Measurements from ENCODE around the gene LRRK1.

Gene LRRK1

DNA sequence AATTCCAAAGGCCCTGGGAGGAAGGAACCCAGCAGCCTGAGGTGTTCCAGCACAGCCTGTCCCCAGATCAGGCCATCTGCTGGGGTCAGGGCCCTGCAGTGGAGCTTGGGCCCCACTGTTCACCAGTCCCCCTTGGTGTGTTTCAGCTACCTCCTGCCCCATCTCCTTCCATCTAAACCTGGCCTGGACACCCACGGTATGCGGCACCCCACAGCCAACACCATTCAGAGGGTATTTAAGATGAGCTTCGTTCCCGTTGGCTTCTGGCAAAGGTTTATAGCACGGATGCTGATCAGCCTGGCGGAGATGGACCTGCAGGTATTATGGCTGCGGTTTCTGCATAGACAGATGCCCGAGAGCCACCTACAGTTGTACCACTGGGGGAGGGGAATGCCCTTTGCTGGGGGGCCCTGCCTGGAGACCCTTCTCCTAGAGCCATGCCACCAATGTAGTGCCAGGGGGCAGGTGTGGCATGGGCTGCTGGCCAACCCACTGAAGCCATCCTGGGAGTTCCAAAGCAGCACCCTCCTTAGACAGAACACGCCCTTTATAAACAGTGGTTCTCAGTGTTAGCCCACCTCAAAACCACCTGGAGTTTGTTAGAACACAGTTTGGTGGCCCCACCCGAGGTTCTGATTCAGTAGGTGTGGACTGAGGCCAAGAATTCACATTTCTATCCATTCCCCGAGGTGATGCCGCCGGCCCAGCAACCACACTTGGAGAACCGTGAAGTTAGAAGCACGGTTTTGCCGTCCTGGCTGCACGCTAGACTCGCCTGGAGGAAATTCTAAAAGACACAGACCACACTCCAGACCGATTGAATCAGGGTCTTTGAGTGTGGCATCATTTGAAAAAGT, 126.9 kb downstream of the LRRK1 start:
- no peak for DNase-seq

DNA sequence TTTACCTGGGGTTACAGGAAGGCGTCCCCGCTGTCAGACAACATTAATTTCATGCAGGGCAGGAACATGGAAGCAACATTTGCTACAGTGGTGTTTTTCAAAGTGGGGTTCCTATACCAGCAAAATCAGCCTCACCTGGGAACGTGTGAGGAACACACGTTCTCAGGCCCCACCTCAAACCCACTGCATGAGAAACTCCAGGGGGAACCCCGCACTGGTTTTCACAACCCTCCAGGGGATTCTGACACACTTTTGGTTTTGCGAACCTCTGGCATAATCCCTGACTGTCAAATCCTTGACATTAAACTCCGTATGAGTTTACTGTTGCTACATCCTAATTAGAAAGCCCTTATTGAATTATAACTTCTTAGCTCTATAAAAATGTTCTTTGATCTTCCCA, 127.7 kb downstream of the LRRK1 start:
- DNase-seq = no peak

DNA sequence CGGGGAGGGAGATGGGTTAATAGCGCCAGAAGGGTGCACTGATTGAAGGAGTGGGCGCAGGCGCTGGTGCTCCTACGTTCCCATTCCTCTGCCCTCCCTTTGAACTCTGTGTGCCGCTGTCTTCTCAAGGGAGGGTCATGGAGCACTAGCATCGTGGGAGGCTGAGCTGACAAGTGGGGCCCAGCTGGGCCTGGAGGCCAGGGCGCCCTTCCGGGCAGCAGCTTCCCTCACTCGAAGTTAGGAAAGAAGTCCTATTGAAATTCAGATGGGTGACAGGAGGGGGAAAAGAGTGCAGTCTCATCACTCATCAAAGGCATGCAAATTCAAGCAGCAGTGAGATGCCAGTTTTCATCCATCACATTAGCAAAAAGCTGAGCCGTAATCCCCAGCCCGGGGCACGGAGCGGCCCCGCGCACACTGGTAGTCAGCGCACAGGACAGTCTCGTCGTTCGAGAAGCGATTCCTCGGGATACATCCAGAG, 128.2 kb downstream of the LRRK1 start:
- DNase-seq = no peak

DNA sequence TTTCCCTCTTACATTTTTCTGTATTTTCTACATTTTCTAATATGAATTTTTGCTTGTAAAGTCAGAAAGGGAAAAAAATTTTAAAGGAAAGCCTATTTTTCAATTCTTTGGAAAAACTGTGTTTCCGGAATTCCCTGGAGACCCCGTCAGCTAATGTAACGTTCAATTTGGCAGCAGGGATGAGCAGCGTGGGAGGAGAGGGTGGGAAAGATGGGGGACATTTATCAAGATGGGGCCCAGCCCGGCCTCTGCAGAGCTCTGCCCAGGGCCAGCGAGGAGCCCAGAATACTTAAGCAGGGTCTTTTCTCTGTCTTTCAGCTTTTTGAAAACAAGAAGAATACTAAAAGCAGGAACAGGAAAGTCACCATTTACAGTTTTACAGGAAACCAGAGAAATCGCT, 129.0 kb downstream of the LRRK1 start:
- no peak for DNase-seq

DNA sequence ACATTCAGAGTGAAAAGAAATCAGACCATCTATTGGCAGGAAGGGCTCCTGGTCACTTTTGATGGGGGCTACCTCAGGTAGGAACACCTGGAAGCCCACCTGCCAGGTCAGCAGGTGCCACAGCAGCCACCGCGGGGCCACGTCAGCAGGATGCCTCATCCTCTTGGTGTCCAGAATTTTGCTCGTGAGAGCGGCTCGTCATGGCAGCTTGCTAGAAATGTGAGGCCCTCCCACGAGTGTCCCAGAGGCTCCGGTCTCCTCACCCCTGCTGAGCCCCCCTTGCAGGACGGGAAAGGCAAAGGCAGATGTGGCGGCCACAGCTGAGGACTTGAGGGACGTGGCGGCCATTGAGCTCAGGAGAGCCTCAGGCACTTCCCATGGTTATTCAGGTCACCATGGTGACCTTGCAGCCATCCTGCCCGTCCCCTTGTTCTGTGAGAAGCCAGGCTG, 129.4 kb downstream of the LRRK1 start:
- no peak for DNase-seq

DNA sequence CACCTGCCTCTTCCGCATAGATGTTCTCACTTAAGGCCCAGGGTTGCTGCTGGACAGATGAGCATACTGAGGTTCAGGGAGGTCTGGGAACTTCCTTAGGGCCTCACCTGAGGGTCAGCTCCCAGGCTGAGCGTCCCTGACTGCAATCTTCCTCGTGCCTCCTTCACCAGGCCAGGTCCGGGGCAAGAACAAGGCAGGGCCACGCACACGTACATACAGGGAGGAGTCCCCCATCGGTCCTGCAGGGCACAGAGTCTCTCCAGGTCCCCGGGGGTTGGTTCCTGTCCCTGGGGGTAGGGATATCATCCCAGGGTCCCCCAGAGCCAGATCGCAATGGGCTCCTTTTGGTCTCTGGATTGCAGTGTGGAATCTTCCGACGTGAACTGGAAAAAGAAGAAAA, 130.1 kb downstream of the LRRK1 start:
- no peak for DNase-seq

DNA sequence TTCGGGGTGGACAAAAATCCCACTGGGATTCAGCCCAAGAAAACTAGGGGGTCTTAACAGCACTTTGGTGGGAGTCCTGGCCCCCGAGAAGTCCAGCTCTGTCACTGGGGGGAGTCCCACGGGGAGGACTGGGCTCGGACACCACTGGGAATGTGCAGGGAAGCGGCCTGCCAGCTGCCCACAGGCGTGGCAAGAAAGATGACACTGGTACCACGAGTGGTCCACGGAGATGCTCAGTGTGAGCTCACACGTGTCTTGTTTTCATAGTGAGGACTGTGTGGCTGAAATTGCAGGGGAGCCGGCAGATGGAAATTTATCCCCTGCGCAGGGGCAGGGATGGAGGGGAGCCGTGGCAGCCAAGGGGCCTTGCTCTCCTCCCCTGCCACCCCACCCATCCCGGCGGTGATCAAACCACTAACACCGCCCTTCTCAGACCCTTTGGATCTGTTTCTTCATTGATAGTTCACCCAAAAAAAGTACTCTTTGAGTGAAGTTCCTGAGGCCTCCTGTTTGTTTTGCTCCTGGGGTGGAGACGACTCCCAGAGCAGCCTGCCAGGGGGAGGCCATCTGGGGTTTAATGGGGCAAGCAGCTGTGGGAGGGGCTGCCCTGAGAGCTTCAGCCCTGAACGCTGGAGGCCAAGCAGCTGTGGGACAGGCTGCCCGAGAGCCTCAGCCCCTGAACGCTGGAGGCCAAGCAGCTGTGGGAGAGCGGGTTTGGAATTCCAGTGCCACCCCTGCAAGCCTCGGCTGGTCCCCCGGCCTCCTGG, 130.9 kb downstream of the LRRK1 start:
- no peak for DNase-seq

DNA sequence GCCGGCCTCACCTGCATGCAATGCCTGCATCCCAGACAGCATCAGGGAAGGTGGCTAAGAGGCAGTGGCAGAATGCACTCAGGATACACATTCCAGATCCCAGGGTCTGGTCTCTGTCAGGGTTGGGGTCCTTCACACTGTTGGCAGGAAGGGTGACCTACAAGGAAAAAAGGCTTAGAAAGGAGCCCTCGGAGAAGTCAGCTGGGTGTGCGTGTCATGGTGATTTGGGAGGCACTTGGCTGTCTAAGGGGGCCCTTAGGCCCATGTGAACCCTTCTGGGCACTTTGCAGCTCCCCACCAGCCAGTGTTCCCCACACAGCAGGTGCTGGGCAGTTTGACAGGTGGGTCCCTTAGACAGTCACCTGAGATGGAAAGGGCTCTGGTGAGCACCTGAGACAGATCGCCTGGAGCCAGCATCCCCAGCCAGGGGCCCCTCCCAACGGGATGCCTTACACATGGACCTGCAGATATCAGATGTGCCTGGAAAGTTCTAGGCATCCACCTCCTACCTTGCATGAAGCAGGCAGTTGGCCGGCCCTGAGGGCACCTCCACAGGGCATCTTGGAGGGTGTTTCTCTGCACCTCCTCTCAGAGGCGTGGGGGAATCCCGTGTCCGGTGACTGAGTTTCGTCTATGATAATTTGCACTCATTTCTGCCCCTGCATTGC, 131.6 kb downstream of the LRRK1 start:
- no peak for DNase-seq

DNA sequence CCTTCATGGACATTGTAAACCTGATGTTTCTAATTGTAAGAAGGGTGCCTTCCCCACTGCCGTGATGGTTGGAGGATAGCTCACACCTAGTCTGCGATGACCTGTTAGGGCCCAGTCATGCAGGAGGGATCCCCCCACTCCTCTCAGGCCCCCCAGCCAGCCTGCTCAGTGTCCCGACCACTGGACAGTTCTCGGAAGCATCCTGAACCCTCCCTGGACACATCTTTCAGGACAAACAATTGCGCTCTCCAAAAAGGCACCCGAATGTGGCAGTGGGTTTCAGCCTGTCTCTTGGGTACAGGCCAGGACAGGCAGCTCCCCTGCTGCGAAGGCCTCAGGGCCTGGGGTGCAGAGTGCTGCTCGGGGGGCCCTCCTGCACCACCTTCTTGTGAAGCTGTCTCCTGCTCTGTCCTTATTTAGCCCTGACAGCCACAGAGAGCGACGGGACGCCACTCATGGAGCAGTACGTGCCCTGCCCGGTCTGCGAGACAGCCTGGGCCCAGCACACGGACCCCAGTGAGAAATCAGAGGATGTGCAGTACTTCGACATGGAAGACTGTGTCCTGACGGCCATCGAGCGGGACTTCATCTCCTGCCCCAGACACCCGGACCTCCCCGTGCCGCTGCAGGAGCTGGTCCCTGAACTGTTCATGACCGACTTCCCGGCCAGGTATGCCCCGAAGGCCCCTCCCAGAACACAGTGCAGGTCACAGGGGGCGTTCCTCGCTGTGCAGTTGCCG, 132.3 kb downstream of the LRRK1 start:
- DNase-seq = no peak

DNA sequence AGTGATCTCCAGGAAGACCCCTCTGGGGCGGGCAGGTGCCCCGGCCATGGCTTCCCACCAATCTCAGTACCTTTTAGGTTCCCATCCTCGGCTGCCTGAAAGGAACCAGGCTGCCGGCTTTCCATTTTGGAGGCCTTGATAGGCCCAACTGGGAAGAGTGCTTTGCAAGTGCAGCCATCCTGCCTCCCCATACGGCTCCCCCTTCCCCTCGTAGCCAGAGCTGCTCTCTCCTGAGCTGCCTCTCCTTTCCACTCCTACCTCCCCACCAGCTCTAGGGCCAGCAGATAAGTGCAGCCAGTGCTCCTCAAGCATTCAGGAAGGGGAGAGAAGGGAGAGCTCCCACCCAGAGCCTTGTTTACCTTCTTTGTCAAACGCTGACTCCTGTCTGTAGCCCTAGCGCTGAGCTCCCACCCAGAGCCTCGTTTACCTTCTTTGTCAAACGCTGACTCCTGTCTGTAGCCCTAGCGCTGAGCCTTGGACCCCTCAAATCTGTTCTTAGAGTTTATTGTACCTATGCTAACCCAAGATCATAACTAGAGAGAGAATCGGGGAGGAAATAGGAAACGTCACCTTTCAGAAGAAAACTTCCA, 133.0 kb downstream of the LRRK1 start:
- DNase-seq = no peak

DNA sequence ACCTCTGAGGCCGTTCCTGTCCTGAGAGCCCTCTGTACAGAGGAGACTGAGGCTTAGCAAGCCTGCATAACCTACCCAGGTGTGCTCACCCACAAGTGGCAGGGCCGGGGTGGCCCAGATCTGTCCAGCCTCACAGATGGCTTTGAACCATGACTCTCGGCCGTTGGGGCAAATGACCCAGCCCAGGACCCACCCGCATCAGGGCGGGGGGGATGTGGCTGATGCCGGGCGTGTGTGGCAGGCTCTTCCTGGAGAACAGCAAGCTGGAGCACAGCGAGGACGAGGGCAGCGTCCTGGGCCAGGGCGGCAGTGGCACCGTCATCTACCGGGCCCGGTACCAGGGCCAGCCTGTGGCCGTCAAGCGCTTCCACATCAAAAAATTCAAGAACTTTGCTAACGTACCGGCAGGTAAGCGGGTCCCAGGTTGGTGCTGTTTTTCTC, 133.5 kb downstream of the LRRK1 start:
- DNase-seq = no peak

DNA sequence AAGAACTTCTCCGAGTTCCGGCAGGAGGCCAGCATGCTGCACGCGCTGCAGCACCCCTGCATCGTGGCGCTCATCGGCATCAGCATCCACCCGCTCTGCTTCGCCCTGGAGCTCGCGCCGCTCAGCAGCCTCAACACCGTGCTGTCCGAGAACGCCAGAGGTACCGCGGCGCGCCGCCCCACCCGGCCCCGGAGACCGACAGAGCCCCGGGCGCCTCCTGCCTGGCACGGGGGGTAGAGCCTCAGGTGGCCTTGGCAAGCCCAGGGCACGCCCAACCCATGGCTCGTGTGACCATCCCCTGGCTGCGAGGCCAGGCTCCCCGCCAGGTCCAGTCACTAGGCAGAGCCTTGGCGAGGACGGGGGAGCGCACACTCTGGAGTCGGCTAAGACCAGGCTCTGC, 134.1 kb downstream of the LRRK1 start:
- no peak for DNase-seq

DNA sequence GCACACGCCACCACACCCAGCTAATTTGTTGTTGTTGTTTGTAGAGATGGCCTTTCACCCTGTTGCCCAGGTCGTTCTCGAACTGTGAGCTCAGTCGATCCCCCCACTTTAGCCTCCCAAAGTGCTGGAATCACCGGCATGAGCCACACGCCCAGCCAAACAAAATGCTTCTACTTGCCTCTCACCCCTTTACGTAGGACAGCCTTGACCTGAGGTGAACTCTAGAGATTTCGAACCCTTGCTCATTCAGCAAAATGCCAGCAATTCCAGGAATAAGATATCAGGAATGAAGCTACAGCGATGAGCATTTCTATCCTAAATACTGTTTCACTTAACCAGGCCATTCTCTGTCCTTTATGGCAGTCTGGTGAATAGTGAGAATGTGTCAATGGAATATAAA, 135.0 kb downstream of the LRRK1 start:
- DNase-seq = no peak

DNA sequence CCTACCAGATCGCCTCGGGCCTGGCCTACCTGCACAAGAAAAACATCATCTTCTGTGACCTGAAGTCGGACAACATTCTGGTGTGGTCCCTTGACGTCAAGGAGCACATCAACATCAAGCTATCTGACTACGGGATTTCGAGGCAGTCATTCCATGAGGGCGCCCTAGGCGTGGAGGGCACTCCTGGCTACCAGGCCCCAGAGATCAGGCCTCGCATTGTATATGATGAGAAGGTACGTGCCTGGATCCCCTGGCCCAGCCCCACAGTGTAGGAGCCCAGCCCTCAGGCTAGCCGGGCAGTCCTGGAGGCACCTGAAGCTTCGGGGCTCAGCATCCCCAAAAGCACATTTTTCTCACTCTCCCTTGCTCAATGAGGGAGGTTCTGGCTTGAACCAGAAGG, 135.8 kb downstream of the LRRK1 start:
- no peak for DNase-seq

DNA sequence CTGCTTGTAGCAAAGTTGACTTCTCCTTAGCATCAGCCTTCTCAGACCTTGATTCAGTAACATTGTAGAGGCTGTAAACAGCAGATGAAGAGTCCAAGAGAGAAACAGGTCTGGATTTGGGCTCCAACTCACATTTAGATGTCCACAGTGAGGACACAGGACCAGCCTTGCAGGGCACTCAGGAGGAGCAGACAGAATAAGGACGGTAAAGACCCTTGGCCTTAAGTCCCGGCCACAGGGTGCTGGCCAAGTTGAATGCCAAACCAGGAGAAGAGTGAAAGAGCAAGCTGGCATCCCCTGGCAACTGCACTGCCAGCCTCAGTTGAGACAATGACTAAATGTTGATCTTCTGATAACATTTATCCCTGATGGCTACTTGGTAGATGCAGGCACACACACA, 136.3 kb downstream of the LRRK1 start:
- DNase-seq = no peak

DNA sequence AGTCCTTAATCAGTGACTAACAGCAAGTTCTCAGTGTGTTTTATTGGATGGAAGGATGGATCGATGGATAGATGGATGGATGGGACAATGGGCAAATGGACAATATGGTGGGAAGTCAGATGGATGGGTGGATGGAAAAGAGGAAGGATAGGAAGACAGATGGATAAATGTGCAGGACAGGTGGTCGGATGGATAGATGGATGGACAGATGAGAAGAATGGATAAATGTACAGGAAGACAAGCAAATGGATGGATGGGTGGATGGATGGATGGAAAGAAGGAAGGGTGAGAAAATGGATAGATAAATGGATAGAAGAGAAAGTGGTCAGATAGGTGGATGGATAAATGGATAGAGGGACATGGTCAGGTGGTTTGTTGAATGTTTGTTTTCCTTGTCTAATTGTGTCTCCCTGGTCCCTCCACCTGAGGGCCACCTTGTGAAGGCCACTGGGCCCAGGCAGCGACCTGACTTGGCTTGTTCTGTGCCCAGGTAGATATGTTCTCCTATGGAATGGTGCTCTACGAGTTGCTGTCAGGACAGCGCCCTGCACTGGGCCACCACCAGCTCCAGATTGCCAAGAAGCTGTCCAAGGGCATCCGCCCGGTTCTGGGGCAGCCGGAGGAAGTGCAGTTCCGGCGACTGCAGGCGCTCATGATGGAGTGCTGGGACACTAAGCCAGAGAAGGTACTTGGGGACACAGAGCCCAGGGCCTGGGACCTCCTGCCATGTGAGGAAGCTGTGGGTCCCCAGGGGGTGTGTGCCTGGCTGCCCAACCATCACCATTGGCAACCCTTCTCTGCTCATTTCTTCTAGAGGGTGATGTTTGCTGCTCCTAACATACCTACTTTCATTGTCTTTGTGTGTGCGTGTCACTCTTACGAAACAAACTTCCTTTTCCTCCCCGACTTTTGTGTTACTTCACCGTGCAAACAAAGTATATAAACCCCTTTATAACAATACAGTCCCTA, 137.5 kb downstream of the LRRK1 start:
- no peak for DNase-seq

DNA sequence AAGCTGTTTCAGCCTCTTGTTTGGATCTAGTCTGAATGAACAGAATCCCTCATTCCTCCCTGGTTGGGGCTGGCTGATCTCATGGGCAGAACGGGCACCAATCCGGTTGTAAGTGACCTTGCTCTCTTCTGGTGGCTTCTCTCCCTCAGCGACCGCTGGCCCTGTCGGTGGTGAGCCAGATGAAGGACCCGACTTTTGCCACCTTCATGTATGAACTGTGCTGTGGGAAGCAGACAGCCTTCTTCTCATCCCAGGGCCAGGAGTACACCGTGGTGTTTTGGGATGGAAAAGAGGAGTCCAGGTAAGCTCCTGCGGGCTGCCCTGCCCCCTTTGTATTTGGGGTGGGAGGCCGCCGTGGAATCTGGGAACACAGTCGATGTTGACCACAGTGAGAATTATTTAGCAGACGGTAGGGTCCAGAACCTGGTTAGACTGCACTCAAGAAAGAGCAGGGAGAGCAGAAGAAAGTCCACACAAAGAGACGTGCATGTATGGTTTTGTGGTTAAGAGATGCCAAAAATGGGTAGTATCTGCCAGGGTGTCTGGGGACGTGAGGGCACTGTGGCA, 138.8 kb downstream of the LRRK1 start:
- no peak for DNase-seq

DNA sequence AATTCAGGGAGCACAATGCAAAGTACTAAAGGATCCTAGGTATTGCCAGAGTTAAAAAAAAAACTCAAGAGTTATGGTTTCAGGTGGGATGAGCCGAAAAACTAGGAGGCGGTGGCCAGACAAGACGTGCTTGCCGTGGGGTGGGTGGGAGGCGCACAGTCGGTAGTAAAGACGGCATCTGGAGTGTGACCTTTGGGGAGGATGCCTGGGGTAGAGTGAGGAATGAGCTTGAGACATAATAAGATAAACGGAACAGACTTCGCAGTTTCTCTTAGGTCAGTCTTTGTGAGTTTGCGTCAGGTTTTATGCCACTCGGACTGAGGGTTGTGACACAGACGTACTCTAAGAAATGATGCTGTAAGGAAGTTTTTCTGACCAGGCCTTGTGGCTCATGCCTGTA, 139.6 kb downstream of the LRRK1 start:
- DNase-seq = no peak

DNA sequence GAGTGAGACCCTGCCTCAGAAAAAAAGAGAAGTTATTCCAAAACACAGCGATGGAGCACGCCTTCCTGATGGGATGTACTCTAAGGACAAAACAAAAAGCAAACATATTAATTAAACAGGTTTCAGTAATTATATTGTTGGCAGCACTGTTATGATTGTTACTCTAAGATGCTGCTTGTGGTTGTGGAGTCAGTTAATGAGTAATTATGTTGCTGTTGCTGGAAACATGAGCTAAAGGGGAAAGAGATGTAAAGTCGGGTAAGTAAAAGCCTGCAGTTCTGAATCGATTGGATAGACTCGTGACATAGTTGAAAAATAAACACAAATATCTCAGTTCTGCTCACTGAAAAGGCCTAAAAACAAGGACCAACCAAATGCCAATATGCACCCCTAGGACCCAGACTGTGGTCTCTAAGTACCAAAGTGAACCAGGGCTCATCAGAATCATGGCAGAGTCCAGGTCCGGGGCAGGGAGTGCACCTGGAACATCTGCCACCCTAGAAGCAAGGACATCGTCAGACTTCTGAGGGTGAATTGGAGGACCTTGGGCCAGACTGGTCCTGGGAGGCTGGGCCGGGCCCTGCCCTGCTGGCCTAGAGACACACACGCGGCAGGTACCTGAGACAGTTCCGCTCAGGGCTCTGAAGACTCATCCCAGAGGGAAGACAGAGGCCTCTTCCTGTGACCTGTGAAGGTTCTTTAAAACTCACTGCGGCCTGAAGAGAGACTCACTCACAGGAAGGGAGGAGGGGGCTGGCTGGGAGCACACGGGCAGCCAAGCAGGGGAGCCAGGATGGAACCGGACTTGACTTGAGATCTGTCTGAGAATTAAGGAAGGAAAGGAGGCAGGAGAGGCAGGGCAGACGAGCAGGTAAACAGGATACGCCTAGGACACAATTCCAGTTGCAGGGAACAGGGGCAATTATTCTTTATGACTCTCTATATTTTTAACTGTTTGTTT, 140.5 kb downstream of the LRRK1 start:
- no peak for DNase-seq

Data from EL (cell line).